Stimulated activated naive CD8-positive, alpha-beta T cell treated with anti-CD3 and anti-CD28 coated beads, Interleukin-15, amount 100 ng/mL, for 72 hours (primary cell): Measurements from ENCODE around the gene HCST.
A peak's percentile ranks its signal among the peaks of the same experiment; 100 is the strongest.
"Not testable (repeated sequence)": the region's sequence is repeated elsewhere in the genome, so short reads cannot be mapped to it uniquely, and the experiment has no call there.

Experiments
- ATAC-seq: fragments of 150-1000 bp; cut with Tn5 transposase; 2 replicates; pipeline ENCODE4 v1.10.0; 2021; ENCODE audit warnings: mild to moderate bottlenecking, moderate library complexity
- DNase-seq, 2 donors: peaks; one replicate each; pipeline ENCODE4 v3.0.0; 2021 to 2022
- H3K27ac Mint-ChIP-seq, 2 donors: one replicate each; pipeline ENCODE4 v1.8.0; 2022; ENCODE audit warnings: mild to moderate bottlenecking in 2 of 2, mixed read lengths in 2 of 2, moderate library complexity in 2 of 2
- H3K27me3 Mint-ChIP-seq: one replicate; pipeline ENCODE4 v1.8.0; 2022; ENCODE audit warnings: mixed read lengths
- H3K4me1 Mint-ChIP-seq: one replicate; pipeline ENCODE4 v1.8.0; 2022; ENCODE audit warnings: mild to moderate bottlenecking, mixed read lengths
- H3K4me3 Mint-ChIP-seq, 2 donors: one replicate each; pipeline ENCODE4 v1.8.0; 2022; ENCODE audit warnings: mild to moderate bottlenecking in 2 of 2, mixed read lengths in 2 of 2, moderate library complexity in 1 of 2
- H3K9me3 Mint-ChIP-seq, 2 donors: one replicate each; pipeline ENCODE4 v1.8.0; 2022; ENCODE audit warnings: mixed read lengths in 2 of 2

The HCST gene

DNA sequence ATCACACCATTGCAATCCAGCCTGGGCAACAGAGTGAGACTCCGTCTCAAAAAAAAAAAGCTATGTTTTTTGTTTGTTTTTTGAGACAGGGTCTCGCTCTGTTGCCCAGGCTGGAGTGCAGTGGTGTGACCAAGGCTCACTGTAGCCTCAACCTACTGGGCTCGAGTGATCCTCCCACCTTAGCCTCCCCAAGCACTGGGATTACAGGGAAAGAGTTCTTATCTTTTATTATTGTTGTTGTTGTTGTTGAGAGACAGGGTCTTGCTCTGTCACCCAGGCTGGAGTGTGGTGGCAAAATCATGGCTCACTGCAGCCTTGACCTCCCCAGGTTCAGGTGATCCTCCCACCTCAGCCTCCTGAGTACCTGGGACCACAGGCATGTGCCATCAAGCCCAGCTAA is 10.5 kb upstream of the HCST start:
- DNase-seq, H3K9me3 Mint-ChIP-seq, ATAC-seq, H3K27me3 Mint-ChIP-seq, H3K4me3 Mint-ChIP-seq, H3K27ac Mint-ChIP-seq: not testable (repeated sequence)
- peaks cover 50% of the 10 kb centered on the region for H3K4me1 Mint-ChIP-seq

DNA sequence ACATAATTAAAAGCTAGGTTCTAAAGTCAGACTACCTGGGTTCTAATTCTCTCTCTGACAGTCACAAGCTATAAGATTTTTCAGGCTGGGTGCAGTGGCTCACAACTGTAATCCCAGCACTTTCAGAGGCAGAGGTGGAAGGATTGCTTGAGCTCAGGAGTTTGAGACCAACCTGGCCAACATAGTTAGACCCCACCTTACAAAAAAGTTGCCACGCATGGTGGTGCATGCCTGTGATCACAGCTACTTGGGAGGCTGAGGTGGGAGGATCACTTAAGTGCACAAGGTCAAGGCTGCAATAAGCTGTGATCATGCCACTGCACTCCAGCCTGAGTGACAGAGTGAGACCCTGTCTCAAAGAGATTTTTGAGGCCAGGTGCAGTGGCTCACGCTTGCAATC is 8.0 kb upstream of the HCST start:
- H3K27ac Mint-ChIP-seq = no peak overlapping the region
- H3K27me3 Mint-ChIP-seq = no peaks in the 10 kb centered on the region
- H3K4me3 Mint-ChIP-seq = no peak overlapping the region
- peaks cover 60% of the 10 kb centered on the region for H3K4me1 Mint-ChIP-seq
- no peak for DNase-seq
- H3K9me3 Mint-ChIP-seq = no peaks in the 10 kb centered on the region
- no peak for ATAC-seq

DNA sequence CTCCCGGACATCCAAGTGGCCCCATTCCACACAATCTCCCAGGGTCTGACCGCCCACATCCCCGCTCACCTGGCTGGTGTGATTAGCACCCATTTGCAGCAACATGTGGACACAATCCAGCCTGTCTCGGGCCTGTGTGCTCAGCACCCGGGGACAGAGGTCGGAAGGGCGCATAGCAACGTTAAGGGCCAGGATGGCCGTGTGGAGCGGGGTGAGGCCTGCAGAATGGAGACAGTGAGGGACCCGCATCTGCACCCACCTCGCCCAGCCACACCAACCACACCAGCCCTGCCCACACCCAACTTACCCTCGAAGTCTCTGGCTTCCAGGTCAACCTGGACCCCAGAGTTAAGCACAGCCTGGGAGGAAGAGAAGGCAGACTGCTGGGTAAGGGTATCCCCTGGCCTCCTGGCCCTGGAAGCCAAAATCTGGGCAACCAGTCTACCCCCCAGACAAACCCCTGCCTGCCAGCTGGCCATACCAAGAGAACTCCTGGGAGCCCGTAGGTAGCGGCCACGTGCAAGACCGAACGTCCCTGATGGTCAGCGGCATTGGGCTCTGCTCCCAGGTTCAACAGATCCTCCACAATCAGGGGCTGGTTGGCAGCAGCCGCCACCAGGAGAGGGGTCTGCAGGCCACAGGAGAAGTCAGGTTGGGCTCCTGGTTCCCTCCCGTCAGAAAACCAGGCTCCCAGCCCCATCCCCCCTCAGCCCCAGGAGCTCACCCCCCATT is 6.3 kb upstream of the HCST start:
- no peaks in the 10 kb centered on the region for H3K27me3 Mint-ChIP-seq
- ATAC-seq (no peak), DNase-seq (no peak)
- peak overlapping the region; percentile 33 to 66 for H3K4me3 Mint-ChIP-seq
- H3K9me3 Mint-ChIP-seq = no peaks in the 10 kb centered on the region
- peak overlapping the region in 1 of 2 donors; percentile 6 for H3K27ac Mint-ChIP-seq
- H3K4me1 Mint-ChIP-seq = peaks cover 61% of the 10 kb centered on the region

DNA sequence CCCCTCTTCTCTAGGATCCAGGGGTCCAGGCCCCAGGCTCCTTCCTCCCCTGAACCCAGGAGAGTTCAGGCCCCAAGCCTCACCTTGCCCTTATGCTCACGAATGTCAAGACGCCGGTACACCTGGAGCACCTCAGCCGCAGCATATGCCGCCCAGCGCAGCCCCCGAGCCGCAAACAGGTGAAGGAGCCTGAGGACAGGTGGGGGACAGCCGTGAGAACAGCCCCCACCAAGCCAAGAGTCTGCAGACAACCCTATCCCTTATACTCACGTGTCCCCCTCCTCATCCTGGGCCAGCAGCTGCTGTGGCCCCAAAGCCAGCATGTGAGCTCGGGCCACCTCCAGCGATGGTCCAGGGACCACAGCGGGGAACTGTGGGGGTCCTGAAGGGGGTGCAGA is 5.7 kb upstream of the HCST start:
- peak overlapping the region in 1 of 2 donors; percentile 66 for H3K4me3 Mint-ChIP-seq
- H3K4me1 Mint-ChIP-seq = peaks cover 65% of the 10 kb centered on the region

DNA sequence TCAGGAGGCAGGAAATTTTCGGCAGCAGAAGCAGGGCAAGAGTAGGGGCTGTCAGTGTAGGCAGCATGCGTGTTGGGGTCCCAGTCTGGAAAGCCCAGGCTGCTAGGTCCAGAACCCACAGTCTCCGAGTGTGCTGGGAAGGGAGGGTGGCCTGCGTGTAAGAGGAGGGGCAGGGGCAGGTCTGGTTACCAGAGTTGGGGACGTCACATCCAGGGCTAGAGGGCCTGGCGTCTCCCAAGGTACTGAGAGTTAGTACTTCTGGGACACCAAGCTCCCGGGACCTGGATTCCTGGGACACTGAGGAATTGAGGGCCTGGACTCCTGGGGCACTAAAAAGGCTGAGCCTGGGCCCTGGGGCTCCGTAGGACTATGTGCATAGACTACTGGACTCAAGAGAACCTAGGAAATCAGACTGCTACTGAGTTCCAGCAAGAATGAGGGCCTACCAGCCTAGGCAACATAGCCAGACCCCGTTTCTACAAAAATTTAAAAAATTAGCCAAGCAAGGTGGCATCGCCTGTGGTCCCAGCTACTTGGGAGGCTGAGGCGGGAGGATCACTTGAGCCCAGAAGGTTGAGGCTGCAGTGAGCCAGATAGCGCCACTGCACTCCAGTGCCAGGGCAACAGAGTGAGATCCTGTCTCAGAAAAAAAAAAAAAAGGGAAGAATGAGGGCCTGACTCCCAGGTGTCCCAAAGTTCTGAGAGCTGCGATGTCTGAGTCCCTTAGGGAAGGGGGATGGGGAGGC is 4.5 kb upstream of the HCST start:
- Mint-ChIP-seq H3K4me1 (peaks cover 70% of the 10 kb centered on the region), H3K27ac (peak overlapping the region; percentile 61 to 96), H3K4me3 (peak overlapping the region; percentile 92 to 93), H3K9me3 (no peaks in the 10 kb centered on the region), H3K27me3 (no peaks in the 10 kb centered on the region)
- DNase-seq = no peak
- ATAC-seq = no peak

More for the DNA sequence above, 5.7 kb upstream of the HCST start:
- DNase-seq (no peak), ATAC-seq (no peak)
- Mint-ChIP-seq H3K27me3 (no peaks in the 10 kb centered on the region), H3K27ac (peak overlapping the region; percentile 34 to 52), H3K9me3 (no peaks in the 10 kb centered on the region)

DNA sequence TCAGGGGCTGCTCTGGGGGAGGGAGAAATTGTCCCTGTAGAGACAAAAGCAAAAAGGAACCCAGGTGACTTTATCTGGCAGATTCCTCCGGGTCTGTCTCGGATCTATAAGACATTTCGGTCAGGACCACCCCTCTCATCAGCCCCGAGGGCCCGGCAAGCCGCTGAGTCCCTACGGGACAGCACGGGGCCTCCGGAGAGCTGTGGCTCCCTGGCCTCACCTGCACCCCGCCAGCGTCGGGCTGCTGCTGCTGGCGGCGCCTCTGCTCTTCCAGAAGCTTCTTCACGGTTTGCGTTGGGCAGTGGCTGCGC is 3.9 kb upstream of the HCST start:
- Mint-ChIP-seq H3K4me3 (peak overlapping the region; percentile 92 to 93), H3K4me1 (peaks cover 70% of the 10 kb centered on the region), H3K27ac (peak overlapping the region; percentile 96), H3K27me3 (no peaks in the 10 kb centered on the region), H3K9me3 (no peaks in the 10 kb centered on the region)
- ATAC-seq (no peak), DNase-seq (no peak)

DNA sequence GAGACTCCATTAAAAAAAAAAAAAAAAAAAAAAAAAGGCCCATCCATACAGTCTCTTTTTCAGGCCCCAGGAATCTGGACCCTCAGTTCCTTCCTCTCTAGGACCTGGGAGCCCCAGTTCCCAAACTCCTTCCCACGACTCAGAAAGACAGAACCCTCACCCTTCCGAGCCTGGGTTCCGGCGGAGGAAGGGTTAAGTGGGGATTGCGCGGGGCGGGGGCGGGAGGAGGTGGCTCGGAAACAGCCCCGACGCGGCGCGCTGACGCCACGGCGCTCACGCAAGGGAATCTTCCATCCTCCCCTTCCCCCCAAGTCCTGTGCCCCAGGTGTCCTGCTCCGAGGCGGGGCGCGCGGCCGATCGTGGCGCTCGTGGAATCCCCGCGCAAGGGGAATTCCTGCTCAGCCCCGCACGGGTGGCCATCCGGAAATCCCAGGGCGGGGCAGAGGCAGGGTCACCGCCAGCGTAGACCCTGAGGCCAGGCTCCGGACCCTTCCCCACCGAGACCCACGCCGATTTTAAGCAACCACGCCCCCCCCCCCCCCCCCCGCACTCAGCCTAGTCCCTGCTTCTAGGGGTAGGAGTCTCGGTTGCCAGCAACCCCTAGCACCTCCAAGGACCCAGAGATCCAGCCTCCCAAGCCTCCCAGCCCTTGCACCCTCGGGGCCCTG is 2.6 kb upstream of the HCST start:
- peaks cover 79% of the 10 kb centered on the region for H3K4me1 Mint-ChIP-seq
- peak; percentile 72 for ATAC-seq

DNA sequence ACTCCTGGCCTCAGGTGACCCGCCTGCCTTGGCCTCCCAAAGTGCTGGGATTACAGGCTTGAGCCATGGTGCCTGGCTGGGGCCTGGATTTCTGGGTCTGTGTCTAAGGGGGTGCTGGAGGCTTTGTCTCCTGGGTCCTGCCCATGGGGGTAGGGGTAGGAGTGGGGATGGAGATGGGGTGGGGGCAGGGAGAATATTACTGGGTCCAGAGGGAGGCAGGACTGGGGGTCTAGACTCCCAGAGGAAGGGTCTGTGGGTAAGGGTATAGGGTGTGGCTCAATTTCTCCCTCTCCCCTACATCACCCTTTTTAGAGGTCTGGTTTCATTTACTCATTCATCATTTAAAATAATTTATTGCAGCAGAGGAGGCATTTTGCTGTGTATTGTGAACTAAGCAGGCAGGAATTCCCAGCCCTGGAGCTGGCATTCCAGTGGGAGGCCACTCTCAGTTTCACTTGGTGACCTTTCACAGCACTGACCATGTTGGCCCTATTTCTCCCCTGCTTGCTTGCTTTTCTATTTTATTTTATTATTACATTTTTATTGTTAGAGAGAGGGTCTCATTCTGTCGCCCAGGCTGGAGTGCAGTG is 1.2 kb upstream of the HCST start:
- Mint-ChIP-seq H3K27me3 (no peaks in the 10 kb centered on the region), H3K27ac (peak overlapping the region; percentile 96), H3K9me3 (no peaks in the 10 kb centered on the region), H3K4me3 (peak overlapping the region; percentile 92 to 93), H3K4me1 (peaks cover 78% of the 10 kb centered on the region)
- DNase-seq (no peak), ATAC-seq (no peak)

More for the DNA sequence above, 2.6 kb upstream of the HCST start:
- no peaks in the 10 kb centered on the region for H3K27me3 Mint-ChIP-seq
- H3K4me3 Mint-ChIP-seq = peak overlapping the region; percentile 92 to 93
- DNase-seq = peak; percentile 82 to 88
- H3K9me3 Mint-ChIP-seq = no peaks in the 10 kb centered on the region
- peak overlapping the region; percentile 96 for H3K27ac Mint-ChIP-seq

DNA sequence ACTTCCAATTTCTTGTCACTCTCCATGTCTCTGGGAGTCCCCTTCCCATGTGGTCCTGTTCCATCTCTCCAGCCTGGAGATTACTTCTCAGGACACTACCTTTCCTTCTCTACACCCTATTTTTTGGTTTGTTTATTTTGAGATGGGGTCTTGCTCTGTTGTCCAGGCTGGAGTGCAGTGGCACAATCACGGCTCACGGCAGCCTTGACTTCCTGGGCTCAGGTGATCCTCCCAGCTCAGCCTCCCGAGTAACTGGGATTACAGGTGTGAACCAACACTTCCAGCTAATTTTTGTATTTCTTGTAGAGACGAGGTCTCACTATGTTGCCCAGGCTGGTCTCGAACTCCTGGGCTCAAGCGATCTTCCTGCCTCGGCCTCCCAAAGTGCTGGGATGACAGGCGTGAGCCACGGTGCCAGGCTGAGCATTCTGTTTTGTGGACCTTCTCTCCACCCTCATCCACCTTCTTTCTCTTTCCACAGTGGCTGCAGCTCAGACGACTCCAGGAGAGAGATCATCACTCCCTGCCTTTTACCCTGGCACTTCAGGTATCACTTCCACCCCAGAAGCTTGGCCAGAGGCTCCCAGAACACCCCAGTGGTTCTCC is 644 bp downstream of the HCST start:
- no peaks in the 10 kb centered on the region for H3K9me3 Mint-ChIP-seq
- DNase-seq (no peak), ATAC-seq (no peak)
- peaks cover 72% of the 10 kb centered on the region for H3K4me1 Mint-ChIP-seq
- H3K27ac Mint-ChIP-seq = peak overlapping the region; percentile 94 to 96
- H3K27me3 Mint-ChIP-seq = no peaks in the 10 kb centered on the region
- H3K4me3 Mint-ChIP-seq = peak overlapping the region; percentile 92 to 93

DNA sequence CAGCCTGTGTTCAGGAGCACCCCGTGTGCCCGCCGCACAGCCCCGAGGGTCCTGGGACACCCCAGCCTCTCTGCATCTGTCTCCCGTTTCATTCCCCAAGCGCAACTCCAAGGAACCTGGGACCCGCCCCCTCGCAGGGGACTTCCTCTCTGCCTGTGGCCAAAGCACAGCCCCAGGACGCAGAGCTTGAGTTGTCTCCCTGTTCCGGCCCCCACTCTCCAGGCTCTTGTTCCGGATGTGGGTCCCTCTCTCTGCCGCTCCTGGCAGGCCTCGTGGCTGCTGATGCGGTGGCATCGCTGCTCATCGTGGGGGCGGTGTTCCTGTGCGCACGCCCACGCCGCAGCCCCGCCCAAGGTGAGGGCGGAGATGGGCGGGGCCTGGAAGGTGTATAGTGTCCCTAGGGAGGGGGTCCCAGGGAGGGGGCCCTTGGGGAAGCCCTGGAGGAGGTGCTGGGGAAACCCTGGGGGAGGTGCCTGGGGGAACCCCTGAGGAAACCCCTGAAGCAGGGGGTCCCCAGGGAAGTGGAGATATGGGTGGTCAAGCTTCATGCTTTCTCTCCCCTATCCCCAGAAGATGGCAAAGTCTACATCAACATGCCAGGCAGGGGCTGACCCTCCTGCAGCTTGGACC is 1.3 kb downstream of the HCST start:
- H3K4me3 Mint-ChIP-seq = peak overlapping the region; percentile 92 to 93
- no peaks in the 10 kb centered on the region for H3K27me3 Mint-ChIP-seq
- peaks cover 71% of the 10 kb centered on the region for H3K4me1 Mint-ChIP-seq
- peak; percentile 81 for ATAC-seq
- no peaks in the 10 kb centered on the region for H3K9me3 Mint-ChIP-seq
- H3K27ac Mint-ChIP-seq = peak overlapping the region; percentile 94 to 96
- peak; percentile 80 to 93 for DNase-seq

DNA sequence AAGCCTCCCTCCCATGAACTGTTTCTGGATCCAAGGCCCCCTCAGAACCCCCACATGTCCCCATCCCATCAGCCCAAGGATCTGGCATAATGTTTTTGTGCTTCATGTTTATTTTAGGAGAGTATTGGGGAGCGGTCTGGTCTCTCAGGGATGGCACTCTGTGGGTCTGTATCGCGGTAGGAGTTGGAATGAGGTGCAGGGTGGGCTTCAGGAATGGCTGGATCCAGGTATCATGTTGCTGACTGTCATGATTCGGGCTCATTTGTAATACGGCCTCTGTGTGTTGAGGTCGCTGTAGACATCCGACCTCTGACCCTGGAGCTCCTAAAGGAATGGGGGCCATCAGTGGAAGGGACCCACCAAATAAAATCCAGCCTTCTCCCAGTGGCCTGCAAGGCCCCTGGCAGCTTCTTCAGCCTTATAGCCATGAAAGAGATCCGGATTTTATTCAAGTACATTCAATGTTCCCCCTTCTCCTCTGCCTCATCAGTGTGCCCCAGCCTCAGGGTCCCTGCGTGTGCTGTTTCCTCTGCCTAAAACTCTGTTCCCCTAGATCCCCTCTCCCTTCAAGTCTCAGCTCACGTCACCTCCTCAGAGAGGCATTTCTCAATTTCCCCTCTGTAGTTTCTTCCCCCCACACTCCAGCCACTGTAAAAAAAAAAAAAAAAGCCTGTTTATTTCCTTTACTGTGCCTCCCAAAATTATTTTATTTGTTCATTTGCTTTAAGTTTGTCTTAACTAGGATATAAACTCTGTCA is 2.2 kb downstream of the HCST start:
- Mint-ChIP-seq H3K4me1 (peaks cover 76% of the 10 kb centered on the region), H3K27ac (peak overlapping the region in 1 of 2 donors; percentile 12), H3K4me3 (peak overlapping the region; percentile 4 to 92), H3K9me3 (no peaks in the 10 kb centered on the region), H3K27me3 (no peaks in the 10 kb centered on the region)
- DNase-seq (no peak), ATAC-seq (no peak)

DNA sequence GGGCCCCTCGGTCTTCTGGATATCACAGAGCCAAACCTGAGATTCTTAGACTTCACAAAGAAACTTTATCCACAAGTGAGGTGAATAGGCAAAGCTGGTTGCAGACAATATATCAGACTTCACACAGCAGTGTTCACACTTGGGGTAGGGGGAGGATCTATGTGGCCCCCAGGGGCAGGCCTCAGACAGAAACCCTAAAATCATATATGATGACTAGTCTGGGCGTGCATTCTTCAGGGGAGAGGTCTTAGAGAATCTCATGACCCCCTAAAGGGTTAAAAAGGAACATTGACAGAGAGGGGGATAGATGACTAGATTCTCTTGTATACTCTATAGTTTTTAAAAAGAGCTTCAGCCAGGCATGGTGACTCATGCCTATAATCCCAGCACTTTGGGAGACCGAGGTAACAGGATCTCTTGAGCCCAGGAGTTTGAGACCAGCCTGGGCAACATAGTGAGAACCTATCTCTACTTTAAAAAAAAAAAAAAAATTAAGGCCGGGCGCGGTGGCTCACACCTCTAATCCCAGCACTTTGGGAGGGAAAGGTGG is 2.9 kb downstream of the HCST start:
- Mint-ChIP-seq H3K27me3 (no peaks in the 10 kb centered on the region), H3K27ac (no peak overlapping the region), H3K4me3 (no peak overlapping the region), H3K4me1 (peaks cover 82% of the 10 kb centered on the region), H3K9me3 (no peaks in the 10 kb centered on the region)
- DNase-seq (no peak), ATAC-seq (no peak)

DNA sequence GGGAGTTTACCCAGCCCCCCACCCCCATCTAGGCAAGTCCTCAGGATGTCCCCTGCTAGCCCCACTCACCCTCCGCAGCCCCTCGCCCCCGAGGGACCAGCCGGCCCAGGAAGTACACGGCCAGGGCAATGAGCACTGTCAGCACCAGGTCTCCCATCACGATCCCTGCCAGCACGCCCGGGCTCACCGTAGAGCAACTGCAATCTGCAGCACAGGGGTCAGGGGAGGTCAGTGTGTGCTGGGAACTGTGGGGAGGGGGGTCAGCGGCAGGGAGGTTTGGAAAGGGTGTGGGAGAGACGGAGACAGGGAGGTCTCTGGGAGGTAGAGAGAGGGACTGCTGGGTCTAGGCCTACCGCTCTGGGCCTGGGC is 5.0 kb downstream of the HCST start:
- no peaks in the 10 kb centered on the region for H3K9me3 Mint-ChIP-seq
- H3K4me1 Mint-ChIP-seq = peaks cover 76% of the 10 kb centered on the region
- no peaks in the 10 kb centered on the region for H3K27me3 Mint-ChIP-seq
- H3K27ac Mint-ChIP-seq = no peak overlapping the region
- ATAC-seq (no peak), DNase-seq (no peak)
- H3K4me3 Mint-ChIP-seq = no peak overlapping the region

DNA sequence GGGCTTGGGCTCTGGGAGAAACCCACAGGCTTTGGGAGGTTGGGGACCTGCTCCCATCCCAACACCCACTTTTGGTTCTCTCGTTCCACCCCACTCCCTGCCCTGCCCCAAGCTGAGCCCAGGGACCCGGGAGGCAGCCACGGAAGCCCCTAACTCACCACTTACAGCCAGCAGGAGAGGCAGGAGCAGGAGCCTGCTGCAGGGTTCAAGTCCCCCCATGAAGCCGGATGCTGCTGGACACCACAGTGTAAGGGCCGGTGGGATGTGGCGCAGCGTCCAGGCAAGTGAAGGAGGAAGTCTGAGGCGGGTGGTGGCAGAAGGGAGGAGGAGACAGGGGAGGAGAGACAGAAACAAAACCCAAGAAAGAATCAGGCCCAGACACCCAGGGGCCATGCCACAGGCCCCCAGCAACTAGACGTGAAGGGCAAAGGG is 5.7 kb downstream of the HCST start, which contains the start of gene TYROBP:
TYROBP (minus strand) TSS at position 286 of the 432 bp plus-strand sequence; CDS start at position 219, 67 bp downstream.
- ATAC-seq = no peak
- Mint-ChIP-seq H3K27ac (peak within 1 kb of the TSS in 1 of 2 donors; percentile 79), H3K4me3 (peak within 1 kb of the TSS in 1 of 2 donors; percentile 18), H3K27me3 (no peaks in the 10 kb centered on the region), H3K4me1 (peaks cover 72% of the 10 kb centered on the region), H3K9me3 (no peaks in the 10 kb centered on the region)
- no peak for DNase-seq
